ENCODE results near the gene ATXN1.

ATXN1 gene

DNA sequence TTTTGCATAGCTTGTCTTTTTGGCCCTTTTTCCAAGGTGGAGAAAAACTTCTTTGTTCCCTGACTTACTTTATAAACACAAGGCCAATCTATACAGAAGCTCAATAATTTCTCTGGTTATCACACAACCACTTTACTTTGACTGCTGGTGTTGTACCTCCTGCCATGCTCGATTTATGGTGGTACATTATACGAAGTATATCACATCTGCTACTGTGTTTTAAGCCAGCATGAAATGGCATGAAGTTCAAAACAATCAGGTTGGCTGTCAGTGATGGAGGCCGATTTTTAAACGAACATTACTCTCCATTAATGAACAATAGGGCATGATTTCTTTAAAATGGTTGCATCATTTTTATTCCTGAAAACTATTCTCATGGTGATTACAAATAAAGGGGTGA lies 21.0 kb upstream of the ATXN1 start:
- no peak for DNase-seq

DNA sequence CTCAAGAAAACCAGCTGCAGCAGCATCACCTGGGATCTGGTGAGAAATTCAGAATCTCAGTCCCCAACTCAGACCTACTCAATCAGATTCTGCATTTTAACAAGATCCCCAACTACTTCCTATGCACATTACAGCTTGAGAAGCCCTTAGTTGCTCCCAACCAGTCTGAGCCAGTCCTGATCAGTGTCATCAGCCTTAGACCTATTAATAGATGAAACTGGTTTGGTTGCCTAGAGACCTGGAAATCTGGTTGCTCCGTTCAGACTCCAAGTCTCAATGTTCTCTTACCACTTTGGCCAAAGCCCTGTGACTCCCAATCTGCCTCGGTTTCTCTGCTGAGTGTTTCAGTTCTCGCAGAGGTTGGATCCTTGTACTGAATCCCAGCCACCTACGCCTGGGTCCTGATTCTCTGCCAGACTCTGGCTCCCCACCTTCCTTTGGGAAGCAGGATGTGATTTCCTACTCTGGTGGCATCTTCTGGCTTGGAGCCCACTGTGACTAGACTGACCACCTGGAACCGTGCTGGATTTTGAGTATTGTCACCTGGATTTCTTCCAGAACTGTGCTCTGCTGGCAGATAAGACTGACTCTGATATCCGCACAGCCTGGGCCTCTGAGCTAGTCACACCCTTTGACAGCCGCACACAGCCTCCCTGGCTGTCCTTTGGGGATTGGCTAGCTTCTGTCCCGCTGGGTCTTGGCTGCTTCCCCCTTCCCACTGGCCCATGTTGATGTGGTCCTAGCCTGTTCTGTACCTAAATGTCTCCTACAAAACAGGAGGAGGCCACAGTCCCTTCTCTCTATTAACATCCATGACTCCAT lies 20.3 kb upstream of the ATXN1 start:
- no peak for DNase-seq

DNA sequence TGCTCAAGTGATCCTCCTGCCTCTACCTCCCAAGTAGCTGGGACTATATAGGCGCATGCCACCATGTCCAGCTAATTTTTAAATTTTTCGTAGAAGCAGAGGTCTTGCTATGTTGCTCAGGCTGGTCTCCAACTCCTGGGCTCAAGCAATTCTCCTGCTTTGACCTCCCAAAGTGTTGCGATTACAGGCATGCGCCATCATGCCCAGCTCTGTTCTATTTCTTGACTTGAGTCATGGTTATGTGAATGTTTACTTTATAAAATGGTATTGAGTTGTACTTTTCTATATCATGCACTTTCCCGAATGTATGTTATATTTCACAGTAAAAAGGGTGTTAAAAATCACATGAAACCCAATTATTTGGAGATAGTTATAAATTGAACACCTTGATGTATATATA lies 17.3 kb upstream of the ATXN1 start:
- no peak for DNase-seq

DNA sequence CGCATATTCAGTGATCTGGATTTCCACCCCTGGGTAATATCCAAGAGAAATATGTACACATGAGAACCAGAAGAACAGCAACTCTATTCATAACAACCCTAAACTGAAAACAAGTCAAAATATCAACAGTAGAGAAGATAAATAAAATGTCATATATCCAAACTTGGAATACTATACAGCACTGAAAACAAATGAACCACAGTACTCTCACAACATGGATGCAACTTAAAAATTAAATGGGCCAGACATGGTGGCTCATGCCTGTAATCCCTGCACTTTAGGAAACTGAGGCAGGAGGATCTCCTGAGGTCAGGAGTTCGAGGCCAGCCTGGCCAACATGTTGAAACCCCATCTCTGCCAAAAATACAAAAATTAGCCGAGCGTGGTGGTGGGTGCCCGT lies 16.5 kb upstream of the ATXN1 start:
- no peak for DNase-seq

DNA sequence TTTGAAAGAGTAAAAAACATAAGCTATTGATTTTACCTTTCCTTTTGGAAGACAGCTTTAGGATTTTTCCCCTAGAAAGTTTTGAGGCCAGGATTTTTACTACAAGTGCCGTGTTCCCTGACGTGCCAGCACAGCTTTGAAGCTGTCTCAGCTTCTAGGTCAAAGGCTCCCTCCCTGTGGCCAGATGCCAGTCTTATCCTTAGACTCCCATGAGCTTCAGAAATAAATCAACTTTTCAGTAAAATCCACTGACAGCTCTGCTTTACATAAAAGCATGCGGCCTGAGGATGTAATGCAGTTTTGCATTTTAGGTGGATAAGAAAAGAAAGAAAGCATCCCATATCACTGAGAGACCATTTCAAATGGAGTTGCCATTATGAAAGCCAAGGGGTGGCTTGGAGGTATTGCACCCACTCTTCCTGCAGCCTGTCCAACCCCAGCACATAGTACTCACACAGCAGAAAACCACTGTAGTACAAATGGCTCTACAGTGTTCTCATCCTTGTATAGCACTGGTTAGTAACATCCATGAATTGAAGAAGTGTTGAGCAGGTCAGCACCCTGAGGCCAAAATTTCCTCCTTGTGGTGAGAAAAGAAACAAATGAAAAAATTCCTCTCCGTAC lies 15.2 kb upstream of the ATXN1 start:
- no peak for DNase-seq

DNA sequence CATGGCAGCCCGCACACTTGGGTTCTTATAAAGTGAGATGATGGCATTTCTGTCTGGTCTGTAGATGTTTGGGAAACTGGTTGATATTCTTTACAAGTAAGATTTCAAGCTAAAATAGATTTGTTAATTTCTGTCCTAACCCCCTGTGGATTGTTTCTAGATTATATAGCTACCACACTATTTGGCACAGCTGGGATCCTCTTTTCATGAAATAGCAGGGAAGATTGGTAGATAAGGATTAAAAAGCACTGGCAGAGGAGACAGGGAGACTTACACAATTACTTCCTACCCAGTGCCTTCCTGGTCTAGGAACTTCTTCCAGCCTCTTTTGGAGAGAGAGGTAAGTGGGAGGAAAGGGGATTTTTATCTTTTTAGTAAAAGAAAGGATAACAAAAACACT lies 13.2 kb upstream of the ATXN1 start:
- no peak for DNase-seq

DNA sequence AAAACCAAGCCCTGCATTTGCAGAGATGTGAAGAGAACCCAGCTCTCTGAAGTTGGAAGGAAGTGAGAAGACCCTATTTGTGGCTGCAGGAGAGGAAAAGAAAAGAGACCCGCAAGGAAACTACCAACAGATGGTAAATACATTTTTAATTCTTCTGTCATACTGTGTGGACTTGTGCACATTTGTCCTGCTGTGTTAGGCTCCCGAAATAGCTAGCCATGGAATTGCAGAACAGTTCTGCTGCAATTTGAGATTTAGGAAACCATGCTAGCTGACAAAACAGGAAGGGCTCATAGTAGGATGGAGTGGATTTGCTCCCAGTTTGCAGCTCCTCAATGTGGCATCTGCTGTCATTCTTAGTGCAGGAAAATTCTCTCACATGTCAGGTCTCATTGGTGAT lies 12.1 kb upstream of the ATXN1 start:
- no peak for DNase-seq

DNA sequence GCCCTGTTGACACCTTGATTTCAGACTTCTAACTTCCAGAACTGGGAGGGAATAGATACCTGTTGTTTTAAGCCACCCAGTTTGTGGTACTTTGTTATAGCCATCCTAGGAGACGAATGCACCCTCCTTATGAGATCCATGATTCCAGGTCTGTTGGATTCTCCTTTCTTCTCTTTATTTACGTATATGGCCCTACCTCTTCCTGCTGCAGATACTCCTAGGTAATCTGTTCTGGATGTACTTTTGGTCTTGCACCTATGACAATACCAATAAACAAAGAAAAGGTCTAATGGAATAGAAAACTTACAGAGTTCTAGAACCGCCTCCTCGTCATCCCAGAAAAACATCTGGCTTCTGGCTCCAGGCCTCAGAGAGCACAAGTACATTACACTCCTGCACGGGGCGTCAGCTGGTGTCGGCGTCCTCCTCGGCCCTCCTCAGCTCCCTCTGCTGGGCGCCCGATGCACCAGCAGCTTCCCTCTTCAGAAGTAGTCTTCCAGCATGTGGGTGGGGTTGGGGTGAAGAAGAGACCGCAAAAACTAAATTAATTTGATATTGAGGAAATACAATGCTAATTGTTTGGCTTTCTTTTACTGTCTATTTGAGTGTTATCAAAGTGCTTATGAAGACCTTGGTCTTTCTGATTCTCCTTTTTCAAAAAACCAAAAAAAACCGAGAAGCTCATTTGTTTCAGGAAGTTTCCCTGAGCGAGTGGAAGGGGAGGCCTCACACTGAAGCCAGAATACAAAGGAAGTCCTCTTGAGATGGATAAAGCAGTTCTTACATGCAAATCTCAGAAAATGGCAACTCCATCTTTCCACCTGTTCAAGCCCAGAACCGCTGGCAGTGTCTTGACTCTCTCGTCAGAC lies 9.7 kb upstream of the ATXN1 start:
- DNase-seq = peak; percentile 84

DNA sequence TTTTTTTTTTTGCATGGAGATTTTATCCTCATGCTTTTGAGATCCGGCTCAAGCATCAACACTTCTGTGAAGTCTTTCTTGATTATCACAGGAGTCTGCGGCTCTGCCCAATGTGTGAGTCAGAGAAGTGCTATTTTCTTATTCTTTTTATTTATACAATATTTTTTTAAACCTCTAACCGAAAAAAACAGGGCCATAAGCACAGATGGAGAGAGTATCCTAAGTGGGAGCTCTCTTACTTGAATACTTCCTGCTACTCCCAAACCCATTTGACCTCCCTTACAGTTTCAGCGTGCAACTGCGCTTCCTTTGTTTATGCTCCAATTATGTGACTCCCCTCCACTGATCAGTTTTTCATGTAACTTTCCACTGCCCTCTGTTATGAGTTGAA lies 8.7 kb upstream of the ATXN1 start:
- DNase-seq = no peak

DNA sequence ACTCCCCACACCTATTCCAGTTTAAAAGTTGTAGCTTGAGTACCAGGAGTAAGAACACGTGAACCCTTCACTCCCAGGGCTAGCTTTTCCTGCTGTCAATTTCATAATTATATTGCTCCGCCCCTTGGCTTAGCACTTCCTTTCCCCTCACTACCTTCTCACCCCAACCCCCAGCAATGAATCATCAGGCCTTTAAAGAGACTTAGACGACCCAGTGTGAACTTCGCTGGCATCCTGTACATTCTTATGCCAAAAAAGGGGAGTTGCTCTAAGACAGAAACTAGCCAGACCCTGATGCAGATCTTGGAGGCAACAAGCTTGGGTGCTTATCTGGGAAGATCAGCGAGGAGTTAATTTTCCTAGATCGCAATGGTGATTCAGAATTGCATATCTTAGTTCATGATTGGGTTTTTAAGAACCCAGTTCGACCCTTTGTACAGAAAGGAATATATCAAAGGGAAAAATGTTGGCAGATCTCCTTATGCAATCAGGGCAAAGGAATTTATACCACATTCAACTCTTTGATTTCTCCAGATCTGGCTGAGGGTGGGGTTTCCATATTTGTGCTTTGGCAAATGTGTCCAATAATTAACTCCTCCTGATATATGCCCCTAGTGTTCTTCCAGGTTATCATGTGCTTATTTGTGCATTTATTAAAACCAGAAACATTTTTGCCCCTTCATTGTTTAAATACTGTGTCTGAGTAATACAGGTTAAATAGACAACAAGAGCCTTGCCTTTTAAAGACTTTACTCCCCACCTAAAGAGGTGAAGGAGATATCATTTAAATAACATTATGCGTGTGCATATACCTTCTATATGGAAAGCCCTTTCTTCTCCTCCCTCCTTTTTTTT lies 8.1 kb upstream of the ATXN1 start:
- DNase-seq = peak; percentile 68

DNA sequence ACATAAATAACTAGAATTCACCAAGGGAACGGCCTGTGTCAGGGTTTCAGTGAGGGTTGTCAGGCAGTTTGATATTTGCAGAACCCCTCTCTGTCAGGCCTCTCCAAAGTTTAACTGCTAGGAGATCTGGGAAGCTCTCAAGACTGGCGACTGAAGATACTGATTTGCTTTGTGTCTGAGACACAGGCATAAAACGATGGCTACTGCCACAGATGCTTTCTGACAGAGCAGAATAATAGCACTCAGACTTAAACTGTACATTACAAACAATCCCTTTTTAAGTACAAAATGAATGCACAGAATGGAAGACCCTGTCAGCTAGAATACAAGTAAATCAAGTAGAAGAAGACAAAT lies 7.2 kb upstream of the ATXN1 start:
- no peak for DNase-seq

DNA sequence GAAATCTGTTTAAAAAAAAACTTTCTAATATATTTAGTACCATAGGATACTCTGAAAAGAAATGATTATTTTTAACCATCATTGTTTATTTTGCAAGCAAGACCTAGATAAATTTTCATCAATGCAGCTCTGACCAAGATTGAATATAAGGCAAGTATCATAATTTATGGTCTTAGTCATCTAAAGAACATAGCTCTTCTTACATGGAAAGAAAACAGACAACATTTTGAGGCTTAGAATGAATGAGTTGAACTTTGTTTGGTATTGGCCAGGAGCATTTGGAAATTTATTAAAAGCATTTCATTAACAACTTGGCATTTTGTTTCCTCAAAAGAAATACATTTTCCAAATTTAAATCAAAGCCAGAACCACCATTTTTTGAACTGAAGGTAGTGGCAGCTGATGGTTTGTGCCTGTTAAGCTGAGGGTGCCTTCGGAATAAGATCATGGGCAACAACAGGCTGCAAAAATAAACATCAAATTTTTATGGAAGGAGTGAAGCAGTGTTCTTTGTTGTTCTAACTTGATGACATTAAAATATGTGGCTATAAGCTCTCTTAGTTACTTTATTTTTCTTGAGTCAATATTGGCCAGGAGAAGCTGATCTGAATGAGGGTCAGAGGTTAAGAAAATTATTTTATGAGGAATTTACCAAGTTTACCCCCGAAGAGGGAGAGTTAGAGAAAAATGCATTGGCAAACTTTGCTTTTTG lies 6.7 kb upstream of the ATXN1 start:
- DNase-seq = no peak

DNA sequence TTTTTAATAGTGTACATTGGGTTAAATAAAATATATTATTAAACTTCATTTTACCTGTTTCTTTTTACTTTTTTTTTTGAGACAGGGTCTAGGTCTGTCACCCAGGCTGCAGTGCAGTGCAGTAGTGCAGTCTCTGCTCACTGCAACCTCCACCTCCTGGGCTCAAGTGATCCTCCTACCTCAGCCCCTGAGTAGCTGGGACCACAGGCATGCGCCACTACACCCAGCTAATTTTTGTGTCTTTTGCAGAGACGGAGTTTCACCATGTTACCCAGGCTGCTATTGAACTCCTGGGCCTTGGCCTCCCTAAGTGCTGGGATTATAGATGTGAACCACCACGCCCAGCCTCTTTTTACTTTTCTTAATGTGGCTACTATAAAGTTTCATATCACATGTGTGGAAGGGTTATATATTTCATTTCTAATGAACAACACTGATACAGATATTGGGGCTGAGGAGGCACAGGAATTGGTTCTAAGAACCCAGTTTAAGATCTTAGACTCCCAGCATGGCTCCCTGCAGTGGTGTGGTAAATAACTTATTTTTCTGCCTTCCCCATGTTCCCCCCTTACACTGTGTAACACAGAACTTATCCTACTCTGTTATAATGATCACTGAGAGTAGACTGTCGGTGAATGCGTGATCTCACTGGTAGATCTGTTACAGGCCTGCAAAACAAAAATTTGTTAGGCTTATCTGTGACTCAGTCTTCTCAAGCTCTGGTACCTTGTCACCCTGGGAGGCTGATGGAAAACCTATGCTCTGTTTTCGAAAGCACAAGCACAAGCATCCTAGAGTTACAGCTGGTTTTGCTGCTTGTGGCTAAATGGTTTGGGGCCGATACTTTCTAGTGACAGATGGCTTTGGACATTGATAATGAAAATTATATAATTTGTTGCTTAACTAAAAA lies 5.8 kb upstream of the ATXN1 start:
- no peak for DNase-seq

DNA sequence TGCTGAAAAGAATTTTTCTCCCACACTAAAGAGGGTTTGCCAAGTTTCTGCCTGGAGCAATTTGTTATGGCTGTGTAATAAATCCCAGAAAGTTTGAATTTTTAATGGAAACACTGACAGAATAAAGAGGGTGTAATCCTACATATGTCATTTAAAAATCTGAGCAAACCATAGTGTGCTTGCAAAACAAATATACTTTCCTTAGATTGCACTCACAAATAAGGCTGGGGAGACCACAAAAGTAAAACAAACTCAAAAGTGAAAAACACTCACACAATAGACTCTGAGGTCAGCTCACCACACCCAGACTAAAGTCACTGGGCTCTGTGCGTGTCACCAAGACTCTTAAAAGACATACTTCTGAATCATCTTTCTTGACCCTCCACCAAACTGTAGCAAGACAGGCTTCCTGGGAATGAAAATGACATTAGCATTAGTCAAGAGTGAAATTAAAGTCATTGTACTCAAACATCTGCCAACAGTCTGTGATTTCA lies 4.8 kb upstream of the ATXN1 start:
- DNase-seq = peak; percentile 51

DNA sequence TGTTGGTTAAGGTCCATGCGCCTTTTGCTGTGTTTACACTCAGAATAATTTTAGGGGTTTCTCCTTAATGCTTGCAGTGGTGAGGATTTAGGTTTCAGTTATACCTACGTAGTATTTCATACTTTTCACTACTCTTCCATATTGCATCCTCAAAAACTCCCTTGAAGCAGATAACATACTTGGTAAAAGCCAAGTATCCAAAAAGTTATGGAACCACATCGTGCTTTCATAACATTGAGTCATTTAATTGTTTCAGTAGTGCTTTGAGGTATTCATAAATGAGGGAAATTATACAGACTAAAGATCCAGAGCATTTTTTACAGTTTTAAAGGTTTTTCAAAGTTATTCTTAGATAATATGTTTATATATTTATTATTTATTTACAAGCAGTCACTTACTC lies 4.0 kb upstream of the ATXN1 start:
- DNase-seq = no peak

DNA sequence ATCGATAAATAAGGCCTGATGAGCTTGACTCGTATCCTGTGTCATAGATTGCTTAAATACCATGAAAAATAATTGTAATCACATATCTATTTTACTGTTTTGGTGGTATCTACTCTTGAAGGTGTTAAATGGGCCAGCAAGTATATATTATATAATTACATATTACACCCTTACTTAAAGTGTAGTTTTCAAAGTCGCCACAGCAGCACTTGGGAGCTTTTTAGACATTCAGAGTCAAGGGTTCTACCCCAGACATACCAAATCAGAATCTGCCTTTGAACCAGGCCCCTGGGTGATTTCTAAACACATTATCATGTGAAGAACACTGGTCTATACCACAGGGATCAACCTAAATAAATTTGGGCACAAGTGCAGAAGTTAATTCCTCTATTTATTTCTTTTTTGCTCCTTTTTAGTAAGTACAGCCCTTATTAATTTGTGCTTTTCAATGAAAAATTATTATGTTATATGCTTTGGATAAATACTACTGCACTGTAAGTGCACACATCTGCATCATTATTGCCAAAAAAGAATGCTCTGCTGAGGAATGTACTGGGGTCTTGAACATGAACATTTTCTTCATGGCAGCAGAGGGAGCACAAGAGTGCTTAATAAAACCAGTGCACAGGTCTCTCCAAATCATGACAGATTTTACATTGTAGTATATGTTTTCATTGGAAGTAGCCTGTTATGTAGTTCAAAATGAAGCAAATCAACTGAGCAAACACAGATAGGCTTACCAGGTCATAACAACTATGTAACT lies 3.1 kb upstream of the ATXN1 start:
- DNase-seq = no peak

DNA sequence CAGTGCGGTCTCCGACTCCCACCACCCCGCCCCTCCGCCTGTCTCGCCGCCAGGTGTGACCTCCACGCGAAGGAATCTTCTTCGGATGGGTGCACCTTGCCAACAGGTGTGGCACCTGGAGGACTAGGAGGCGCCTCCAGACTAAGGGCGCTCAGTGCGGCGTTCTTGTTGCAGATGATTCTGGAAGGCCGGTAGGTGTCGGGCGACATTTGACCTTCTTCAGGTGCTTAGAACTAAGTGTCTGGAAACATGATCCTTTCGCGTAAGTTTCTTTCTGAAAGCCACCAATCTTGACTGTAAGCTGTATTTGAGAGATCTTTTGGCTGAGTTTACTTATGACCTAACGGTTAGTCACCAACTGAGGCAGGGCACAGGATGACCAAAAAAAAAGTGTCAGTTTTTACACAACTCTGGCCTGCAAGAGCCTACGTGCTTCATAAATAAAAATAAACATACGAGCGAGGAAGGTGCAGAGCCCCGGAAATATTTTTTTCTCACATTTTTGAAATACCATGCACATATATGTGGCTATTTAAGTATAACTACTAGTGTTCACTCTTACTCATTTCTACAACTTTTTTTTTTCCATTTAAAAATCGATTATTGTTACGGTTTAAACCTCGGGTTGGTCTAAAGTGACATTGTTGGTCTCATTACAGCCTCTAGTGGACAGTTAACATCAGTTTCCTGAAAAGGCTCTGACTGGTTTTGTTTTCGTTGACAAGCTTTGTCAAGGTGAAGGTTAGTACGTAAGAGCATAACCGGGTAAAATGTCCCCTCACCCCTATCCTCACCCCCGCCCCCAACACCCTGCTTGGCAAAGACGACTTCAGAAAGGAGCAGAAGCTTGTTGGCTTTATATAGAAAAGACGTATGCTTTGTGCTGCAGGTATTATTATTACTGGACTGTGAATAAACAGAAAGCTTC lies 1.6 kb upstream of the ATXN1 start:
- DNase-seq = peak; percentile 48

DNA sequence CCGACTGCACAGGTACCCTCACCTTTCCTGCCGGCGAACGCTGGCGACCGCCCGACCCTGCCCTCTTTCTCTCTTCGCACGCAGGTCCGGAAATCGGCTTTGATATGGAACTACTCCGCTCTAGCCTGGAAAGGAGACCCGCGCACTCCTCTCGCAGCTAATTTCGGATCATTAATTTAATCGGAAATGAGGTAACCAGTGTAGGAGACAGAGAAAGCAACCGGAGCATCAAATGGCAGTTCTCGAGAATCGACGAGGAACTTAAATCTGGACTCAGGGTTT lies 949 bp upstream of the ATXN1 start:
- no peak for DNase-seq
